ENCODE measurements around the gene VAT1. TPM values are rescaled to one million over a fixed set of nuclear protein-coding genes. Genes with fewer than 3 reads are reported as not detected.
"Not testable (repeated sequence)": the region's sequence is repeated elsewhere in the genome, so short reads cannot be mapped to it uniquely, and the experiment has no call there.

Gene VAT1
- total RNA-seq, 1 experiment from 2014 or later, result 355 TPM

GRCh38 chr17:43013296-43013695 lies 8.9 kb downstream of the VAT1 start:
- in situ Hi-C loops (cut with HindIII; ENCODE audit: low sequenced_read_pairs), result no loop called here
- DNase-seq (ENCODE audit: low spot score), result no peak

DNA sequence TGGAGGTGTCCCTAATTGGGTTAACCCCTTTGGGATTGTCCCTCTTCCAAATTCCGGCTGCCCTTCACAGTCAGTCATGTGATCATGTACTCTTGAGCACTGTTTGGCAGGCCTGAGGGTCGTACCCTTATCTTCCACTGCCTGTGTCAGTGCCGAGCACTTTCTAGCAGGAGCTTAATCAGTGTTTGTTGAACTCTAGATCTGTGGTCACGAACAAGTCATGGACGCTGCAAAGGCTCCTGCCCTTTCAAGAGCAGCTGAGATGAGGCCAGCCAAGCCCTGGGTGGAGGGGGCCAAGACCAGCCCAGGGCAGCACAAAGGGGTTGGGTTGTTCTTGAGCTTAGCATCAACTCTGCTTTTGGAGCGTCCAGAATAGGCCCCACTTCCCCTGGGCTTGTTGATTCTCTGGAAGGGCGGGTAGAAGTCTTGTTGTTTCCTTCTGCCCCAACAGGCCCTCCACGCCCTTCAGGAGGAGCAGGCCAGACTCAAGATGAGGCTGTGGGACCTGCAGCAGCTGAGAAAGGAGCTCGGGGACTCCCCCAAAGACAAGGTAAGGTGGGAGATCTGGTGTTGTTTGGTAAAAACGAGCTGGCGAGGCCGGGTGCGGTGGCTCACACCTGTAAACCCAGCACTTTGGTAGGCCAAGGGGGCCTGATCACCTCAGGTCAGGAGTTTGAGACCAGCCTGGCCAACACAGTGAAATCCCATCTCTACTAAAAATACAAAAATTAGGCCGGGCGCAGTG lies 10.3 kb downstream of the VAT1 start:
- in situ Hi-C loops (cut with HindIII; ENCODE audit: low sequenced_read_pairs), result no loop called here
- no peak for DNase-seq (ENCODE audit: low spot score)

DNA sequence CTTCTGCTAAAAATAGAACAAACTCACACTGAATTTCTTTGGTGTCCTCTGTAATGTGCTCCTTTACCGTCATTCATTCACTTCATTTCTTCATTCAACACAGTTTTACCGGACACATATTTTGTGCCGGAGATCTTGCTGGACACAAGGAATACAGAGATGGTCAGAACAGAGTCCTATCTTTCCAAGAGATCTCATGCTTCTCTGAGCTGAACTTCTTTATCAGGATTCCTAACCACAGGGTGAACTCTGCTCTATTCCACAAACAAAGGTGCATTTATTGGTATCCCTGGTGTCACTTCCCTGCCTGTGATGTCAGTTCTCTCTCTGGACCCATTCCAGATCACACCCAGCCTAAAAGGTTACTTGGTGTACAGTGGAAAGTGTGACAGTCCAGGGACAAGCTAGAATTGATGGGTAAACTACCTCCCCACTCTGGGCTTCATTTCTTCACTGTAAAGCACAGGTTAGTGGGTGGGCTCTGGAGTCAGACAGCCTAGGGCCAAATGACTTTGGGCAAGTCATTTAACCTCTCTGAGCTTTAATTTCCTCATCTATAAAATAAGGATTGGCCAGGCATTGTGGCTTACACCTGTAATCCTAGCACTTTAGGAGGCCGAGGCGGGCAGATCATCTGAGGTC lies 11.4 kb downstream of the VAT1 start:
- in situ Hi-C loops (cut with HindIII; ENCODE audit: low sequenced_read_pairs), result no loop called here
- no peak for DNase-seq (ENCODE audit: low spot score)

- in situ Hi-C loops (cut with HindIII; ENCODE audit: low sequenced_read_pairs), result no loop called here
- peak; percentile 47 for DNase-seq (ENCODE audit: low spot score)
Observed at GRCh38 chr17:43006639-43007551, 15.3 kb downstream of the VAT1 start, which contains the start of gene IFI35. Gene IFI35, plus strand, starts transcription at chr17:43006784. Its CDS starts 164 bp downstream, at chr17:43006948.

DNA sequence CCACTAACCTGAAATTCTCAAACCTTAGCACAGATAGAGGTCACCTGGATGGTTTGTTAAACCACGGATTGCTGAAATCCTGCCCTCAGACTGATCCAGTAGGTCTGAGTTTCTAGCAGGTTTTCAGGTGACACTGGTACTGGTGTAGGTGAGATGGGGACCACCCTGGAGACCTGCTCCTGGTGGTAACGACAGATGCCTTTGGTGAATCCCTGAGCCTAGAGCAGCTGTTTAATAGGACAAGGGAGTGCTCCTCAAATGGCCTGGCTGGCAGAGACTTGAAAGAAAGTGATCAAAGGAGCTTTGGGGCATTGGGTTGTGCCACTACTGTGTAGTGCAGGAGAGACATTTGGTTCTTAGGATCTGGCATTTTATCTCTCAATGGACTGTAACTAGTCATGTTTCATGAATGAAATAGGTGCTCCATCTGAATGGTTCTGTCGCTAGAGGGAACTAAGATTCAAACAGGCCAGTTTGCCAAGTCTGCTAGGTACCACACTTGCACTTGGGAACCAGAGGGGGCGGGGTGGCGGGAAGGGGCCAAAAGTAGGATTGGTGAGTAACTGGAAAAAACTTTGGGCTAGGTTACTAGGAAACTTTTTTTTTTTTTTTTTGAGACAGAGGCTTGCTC lies 18.5 kb downstream of the VAT1 start:
- in situ Hi-C loops (cut with HindIII; ENCODE audit: low sequenced_read_pairs), result no loop called here
- DNase-seq (ENCODE audit: low spot score), result peak; percentile 54

DNA sequence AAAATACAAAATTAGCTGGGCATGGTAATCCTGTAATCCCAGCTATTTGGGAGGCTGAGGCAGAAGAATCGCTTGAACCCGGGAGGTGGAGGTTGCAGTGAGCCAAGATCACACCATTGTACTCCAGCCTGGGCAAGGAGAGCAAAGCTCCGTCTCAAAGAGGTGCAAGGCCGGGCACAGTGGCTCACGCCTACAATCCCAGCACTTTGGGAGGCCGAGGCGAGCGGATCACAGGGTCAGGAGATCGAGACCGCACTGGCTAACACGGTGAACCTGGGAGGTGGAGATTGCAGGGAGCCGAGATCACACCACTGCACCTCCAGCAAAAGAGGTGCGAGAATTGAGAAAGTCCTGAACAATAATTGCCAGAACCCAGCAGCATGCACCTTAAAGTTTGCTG lies 21.3 kb downstream of the VAT1 start:
- in situ Hi-C loops (cut with HindIII; ENCODE audit: low sequenced_read_pairs); DNase-seq (ENCODE audit: low spot score): not testable (repeated sequence)

DNA sequence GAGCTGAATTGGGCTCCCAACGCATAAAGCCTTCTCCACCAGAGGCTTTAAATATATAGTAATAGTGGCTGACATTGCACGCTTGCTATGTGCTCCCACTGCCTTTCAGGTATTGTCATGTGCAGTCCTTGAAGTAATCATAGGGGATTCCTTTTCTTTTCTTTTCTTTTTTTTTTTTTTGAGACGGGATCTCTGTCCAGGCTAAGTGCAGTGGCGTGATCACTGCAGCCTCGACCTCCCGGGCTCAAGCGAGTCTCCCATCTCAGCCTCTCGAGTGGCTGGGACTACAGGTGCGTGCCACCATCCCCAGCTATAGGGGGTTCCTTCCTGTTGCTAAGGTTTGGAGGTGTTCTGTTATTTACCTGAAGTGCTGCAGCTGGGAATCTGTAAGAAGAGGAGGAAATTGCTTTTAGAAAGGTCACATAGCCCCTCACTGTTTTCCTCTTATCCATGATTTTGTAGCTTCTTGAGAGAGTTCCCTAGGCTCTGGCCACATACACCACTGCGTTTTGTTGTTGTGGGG lies 23.1 kb downstream of the VAT1 start:
- in situ Hi-C loops (cut with HindIII; ENCODE audit: low sequenced_read_pairs), result no loop called here
- no peak for DNase-seq (ENCODE audit: low spot score)

GRCh38 chr17:42997984-42998938 lies 23.9 kb downstream of the VAT1 start, which contains the start of gene RPL27:
Gene RPL27, plus strand, starts transcription at chr17:42998419. Its CDS starts 332 bp downstream, at chr17:42998751.
- in situ Hi-C loops (cut with HindIII; ENCODE audit: low sequenced_read_pairs), result no loop called here
- peak; percentile 100 for DNase-seq (ENCODE audit: low spot score)

GRCh38 chr17:42997390-42997983 lies 24.7 kb downstream of the VAT1 start:
- DNase-seq (ENCODE audit: low spot score), result no peak
- in situ Hi-C loops (cut with HindIII; ENCODE audit: low sequenced_read_pairs), result no loop called here

DNA sequence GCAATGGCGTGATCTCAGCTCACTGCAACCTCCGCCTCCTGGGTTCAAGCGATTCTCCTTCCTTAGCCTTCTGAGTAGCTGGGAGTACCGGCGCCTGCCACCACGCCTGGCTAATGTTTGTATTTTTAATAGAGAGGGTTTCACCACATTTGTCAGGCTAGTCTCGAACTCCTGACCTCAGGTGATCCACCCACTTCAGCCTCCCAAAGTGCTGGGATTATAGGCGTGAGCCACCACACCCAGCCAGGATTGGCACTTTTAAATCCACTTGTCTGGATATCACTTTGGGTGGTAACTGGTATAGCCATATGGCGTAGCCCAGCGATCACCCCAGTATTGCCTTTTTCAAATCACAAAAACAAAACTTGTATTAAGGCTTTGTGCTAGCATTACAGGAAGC lies 28.3 kb downstream of the VAT1 start:
- DNase-seq (ENCODE audit: low spot score); in situ Hi-C loops (cut with HindIII; ENCODE audit: low sequenced_read_pairs): not testable (repeated sequence)

DNA sequence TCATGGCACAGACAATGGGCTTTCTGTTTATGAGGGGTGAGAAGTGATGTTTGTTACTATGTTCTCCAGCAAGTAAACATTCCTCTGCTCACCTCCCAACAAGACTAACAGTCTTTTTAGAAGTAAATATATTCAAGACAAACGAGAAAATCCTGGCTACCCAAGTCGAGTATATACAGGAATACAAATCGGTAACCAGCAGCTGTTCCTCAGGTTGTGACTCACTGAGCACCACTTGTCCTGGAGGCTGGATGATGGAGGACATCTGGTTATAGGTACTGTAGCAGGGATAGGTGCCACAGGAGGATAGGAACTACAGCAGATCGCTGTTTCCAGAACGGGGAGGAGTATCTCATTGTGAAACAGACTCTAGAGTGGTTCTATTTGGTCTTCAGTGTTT lies 29.3 kb downstream of the VAT1 start:
- no peak for DNase-seq (ENCODE audit: low spot score)
- in situ Hi-C loops (cut with HindIII; ENCODE audit: low sequenced_read_pairs), result no loop called here

DNA sequence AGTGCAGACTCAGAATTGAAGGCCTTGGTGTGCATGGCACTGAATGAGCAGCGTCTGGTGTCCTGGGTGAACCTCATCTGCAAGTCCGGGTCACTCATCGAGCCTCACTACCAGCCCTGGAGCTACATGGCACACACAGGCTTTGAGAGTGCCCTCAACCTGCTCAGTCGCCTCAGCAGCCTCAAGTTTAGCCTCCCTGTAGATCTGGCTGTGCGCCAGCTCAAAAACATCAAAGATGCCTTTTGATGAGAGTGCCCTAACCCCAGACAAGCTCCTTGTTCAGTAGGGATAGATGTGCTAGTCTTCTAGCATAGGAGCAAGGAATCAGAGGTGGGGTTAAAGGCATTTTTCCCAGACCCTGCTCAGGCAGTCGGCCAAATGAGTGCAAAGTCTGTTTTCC lies 30.7 kb downstream of the VAT1 start:
- no peak for DNase-seq (ENCODE audit: low spot score)
- in situ Hi-C loops (cut with HindIII; ENCODE audit: low sequenced_read_pairs), result no loop called here

DNA sequence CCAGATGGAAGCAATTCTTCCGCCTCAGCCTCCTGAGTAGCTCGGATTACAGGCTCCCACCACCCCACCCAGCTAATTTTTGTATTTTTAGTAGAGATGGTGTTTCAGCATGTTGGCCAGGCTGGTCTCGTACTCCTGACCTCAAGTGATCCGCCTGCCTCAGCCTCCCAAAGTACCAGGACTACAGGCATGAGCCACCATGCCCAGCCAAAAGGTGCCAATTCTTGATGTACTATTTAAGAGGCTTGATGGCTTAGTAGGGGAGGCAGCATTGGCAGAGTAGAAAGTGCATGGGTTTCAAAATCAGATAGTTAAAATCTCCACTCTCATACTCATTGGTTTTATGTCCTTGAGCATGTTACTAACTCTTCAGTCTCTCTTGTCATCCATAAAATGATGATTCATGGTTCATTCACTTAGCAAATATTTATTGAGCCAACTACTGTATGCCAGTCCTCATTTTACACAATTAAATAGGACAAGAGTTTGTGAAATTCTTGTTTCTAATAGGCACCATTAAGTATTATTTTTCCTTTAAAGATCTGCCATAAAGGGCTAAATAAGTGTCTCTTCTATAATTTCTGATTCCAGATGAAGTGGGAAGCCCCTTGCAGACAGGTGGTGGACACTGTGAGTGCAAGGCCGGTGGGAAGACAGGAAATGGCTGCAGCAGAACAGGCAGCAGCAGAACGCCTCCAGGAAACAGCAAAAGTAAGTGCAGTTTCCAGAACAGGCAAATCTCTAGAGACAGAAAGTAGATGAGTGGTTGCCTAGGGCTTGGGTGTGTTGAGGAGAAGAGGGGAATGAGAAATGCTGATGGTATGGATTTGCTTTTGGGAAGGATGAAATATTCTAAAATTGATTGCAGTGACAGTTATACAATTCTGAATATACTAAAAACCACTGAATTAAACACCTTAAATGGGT lies 32.2 kb downstream of the VAT1 start:
- DNase-seq (ENCODE audit: low spot score), result no peak
- in situ Hi-C loops (cut with HindIII; ENCODE audit: low sequenced_read_pairs), result no loop called here

DNA sequence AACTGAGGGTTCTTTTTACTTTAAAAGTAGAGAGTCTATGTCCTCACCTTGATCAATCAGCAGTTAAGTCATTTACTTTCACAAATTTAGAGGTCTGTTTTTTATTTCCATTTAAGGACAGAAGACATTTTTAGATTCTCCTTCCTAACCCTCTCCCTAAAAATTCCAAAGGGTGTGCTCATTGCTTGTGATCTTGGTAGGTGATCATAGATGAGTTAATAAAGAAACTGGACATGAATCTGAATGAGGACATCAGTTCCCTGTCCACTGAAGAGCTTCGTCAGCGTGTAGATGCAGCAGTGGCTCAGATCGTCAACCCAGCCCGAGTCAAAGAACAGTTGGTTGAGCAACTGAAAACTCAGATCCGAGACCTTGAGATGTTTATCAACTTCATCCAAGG lies 33.0 kb downstream of the VAT1 start:
- DNase-seq (ENCODE audit: low spot score), result no peak
- in situ Hi-C loops (cut with HindIII; ENCODE audit: low sequenced_read_pairs), result no loop called here

DNA sequence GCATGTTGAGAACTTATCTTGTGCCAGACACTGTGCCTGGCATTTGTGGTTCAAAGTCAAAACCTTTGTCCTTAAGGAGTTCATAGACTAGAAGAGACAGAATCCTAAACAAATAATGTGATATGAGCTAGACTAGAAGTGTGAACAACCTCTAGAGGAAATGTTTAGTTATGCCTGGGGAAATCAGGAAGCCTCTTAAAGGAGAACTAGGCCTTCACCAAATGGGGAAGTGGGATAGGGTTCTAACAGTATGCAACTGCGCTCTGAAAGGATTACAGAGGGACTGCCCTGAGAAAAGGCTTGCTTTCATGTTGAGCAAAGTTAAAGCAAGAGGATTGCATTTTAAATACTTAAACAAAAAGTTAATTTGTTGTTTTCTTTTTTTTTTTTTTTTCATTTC lies 37.0 kb downstream of the VAT1 start:
- in situ Hi-C loops (cut with HindIII; ENCODE audit: low sequenced_read_pairs), result no loop called here
- no peak for DNase-seq (ENCODE audit: low spot score)

GRCh38 chr17:42982266-42982665 lies 39.9 kb downstream of the VAT1 start:
- DNase-seq (ENCODE audit: low spot score), result no peak
- in situ Hi-C loops (cut with HindIII; ENCODE audit: low sequenced_read_pairs), result no loop called here

Measured in G401 (cell line).